HG03095 (cell line): ENCODE measurements around the gene LPIN1.

Experiments
- ATAC-seq: cut with Tn5 transposase; IDR thresholded peaks from one replicate; pipeline ENCODE4 v1.9.1; 2021; ENCODE audit warnings: moderate library complexity; ENCODE audit not compliant: unreplicated experiment

Gene LPIN1

GRCh38 chr2:11781602-11782001, 35.2 kb downstream of the LPIN1 start:
- no peak for ATAC-seq

DNA sequence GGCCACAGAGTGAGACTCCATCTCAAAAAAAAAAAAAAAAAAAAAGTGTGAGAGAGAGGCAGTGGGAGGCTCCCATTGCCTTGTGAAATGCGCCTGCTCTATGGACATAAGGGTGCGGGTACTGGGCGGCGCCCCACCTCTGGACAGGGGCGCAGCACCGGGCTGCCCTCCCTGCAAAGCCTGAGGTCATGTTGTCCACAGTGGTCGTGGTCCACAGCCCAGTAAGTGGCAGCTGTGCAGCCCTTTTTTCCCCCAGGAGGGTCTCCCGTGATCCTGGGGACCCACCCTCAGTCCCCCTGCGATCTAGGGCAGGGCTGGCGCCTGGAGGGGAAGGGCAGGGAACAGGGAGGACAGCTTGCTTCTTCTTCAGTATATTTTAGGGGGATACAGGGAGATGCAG, 37.8 kb downstream of the LPIN1 start:
- ATAC-seq, result no peak

DNA sequence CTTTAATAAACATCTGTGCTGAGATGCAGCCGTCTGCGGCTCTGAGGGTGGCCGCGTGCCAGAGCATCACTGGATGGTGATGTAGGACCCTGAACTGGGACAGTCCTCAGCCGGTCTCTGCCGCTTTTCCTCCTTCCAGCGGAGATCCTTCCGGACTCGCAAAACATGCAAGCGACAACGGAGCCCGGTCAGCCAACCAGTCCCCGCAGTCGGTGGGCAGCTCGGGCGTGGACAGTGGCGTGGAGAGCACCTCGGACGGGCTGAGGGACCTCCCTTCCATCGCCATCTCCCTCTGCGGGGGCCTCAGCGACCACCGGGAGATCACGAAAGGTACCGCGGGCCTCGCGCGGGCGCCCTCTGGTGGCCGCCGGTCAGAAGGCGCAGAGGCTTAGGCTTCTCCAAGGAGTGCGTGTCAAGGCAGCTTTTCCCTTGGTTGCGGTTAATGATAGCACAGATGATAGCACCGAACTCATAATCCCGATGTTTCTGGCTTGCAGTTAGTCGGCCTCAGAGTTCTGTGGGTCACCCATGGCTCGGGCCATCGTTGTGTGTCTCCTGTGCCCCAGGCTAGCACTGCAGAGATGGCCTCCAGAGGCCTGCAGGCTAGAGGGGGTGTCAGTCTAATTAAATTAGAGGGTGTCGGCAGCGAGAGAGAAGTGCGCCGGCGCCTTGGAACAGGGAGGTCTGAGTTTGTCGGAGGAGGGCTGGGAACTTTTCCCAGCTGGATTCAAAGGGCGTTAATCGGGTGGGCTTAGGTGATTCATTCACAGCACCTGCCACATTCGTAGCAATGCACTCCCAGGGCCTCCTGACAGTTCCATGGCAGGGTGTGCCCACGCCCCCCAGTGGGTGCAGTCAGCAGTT, 38.5 kb downstream of the LPIN1 start:
- no peak for ATAC-seq

DNA sequence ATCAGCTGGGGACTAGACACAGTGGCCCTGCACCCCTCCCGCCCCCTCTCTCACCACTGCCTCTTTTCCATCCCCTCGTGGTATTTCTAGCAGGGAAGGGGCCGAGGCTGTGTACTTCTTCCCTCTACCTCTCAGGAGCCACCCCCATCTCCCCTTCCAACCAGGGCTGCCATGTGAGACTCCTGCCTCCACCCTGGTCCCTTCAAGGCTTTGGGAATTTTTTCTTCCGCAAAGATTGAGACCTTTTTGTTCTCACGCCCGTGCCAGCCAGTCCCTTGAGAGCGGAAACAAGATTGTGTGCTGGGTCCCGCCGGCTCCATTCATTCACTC, 39.1 kb downstream of the LPIN1 start:
- no peak for ATAC-seq

- no peak for ATAC-seq
These were observed 39.8 kb downstream of the LPIN1 start for GRCh38 chr2:11786191-11786590.

DNA sequence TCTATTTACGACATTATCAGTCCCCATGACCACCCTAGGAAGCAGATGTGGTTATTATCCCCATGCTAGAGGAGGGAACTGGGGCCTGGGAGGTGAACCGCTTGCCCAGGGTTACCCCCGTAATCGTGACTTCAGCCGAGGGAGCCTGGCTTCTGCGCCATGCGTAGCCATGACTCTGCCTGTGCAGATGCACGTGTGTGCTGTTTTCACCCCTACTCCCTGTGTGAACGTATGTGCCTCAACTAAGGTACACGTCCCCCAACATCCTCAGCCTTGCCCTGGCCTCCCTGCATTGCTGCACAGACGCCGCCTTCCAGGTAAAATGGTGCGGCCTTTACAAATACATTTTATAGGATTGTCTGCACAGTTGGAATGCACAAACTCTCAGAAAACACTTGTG, 40.2 kb downstream of the LPIN1 start:
- ATAC-seq, result no peak

DNA sequence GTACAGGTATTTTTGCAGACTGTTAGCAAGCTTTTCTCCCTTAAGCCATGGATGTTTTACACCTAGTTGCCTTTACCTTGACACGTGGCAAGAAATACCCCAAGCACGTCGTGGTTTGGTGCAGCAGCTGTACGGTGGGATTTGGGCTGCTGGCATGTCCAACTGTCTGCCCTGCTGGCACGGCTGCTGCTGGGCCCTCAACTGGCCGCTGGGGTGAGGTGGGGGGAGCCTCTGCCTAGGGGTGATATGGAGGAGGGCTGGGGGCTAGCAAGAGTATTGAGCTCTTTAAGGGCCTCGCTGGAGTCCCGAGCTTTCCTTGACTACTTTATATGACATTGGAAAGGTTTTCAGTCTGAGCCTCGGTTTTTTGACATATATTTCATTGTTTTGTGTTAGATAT, 41.6 kb downstream of the LPIN1 start:
- no peak for ATAC-seq

GRCh38 chr2:11788461-11789124, 42.2 kb downstream of the LPIN1 start:
- no peak for ATAC-seq

- no peak for ATAC-seq
These were observed 42.8 kb downstream of the LPIN1 start for GRCh38 chr2:11789243-11789642.

DNA sequence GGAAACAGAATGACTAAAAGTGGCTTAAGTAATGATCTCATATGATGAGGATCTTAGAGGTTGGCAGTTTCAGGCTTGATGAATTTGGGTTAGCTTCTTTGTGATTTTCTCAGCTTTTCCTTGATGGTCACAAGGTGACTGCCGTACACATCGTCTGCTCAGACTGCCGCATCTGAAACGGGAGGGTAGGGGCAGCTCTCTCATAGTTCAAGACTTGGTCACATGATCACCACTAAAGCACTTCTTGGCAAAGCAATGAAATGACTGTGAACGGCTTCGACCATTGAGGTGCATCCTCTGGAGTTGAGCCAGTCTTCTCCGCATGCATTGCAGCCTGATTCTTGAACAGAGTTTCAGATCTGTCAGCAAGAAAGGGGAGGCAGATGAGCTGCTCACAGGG, 43.8 kb downstream of the LPIN1 start:
- ATAC-seq, result no peak

GRCh38 chr2:11795590-11795989, 49.2 kb downstream of the LPIN1 start:
- ATAC-seq, result no peak

- ATAC-seq, result no peak
These were observed 50.0 kb downstream of the LPIN1 start for GRCh38 chr2:11796190-11797171.

GRCh38 chr2:11797846-11798245, 51.4 kb downstream of the LPIN1 start:
- ATAC-seq, result no peak

DNA sequence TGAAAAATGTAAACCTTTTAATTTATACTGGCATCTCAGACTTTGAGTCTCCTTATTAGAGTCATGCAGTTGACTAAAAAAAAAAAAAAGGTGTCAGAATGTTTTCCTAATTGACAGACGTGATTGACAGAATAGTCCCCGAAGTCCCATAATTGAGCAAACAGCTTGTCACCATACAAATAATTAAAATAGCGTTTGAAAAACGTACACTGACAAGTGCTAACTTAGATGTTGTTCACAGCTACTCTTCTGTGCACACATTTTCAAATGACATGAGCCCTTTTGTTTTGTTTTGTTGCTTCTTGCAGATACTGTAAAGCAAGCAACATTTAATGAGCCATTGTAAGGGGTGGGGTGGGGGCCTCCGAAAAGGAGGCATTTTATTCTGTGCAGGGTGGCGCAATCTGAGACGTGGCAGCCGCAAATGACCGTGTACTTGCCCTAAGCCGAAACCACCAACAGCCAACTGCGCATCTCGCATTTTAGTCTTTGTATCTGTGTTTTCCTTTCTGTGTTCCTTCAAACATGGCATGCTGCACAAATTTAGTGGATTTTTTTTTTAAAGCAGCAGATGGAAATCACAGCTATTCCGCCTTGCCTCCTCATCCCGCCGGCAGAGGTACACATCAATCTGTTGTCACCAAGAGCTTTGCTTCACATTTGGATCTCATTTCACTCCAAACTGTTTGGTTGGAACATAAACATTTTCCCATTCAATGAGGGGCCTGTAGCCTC, 52.4 kb downstream of the LPIN1 start:
- no peak for ATAC-seq

DNA sequence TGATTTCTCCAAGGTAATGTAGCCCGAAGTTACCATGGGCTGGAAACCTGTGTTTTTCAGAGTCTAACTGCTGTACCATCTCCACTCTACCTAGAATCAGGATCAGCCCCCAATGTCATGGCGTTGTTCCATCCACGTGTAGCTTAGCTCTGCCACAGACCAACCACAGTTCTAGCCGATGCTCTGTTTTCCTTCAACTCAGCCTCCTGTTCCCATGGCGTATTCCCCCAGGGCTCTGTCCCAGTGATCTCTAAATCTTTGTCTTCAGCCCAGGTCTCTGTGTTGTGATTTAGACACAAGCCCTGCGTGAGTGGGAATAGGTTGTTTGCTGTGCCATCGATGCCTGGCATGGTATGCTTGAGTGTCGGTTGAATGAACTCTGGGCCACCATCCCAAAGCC, 53.4 kb downstream of the LPIN1 start:
- no peak for ATAC-seq

GRCh38 chr2:11802782-11803191, 56.4 kb downstream of the LPIN1 start:
- no peak for ATAC-seq

- ATAC-seq, result no peak
These were observed 58.6 kb downstream of the LPIN1 start for GRCh38 chr2:11805024-11805423.

- ATAC-seq, result no peak
These were observed 59.5 kb downstream of the LPIN1 start for GRCh38 chr2:11805920-11806319.

DNA sequence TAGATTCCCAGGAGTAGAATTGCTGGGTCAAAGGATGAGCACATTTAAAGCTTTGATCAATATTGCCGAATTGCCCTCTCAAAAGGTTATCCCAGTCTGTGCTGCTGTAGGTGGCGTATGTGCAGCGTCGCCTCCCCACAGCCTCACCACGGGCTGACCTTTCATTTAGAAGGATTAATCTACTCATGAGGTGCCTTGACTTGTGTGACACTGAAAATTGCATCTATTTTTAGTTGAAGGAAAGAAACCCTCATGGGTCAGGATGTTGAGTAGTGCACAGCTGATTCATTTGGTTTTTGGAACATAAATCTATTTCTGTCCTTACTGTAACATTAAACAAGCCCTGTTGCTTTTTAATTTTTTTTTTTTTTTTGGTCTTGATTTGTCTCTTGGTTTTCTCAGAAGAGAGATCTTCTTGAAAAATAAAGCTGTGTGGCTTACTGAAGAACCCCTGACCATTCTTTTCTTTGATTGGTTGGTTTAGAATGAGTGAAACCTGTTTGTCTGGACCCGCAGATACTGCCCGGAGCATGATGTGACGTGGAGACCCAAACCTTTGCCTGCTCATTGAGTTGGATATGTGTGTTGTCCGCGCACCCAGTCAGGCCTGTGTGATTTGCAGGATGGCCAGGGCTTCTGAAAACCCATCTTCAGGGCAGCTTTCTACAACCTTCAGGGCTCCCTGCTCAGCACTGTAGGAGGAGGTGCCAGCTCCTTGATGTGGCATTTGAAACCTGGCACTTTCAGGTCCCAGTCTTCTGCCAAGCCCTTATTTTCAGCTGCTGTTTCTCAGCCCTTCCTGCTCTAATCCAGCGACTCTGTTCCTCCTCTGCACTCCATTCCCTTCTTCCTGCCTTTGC, 61.0 kb downstream of the LPIN1 start:
- ATAC-seq, result no peak

DNA sequence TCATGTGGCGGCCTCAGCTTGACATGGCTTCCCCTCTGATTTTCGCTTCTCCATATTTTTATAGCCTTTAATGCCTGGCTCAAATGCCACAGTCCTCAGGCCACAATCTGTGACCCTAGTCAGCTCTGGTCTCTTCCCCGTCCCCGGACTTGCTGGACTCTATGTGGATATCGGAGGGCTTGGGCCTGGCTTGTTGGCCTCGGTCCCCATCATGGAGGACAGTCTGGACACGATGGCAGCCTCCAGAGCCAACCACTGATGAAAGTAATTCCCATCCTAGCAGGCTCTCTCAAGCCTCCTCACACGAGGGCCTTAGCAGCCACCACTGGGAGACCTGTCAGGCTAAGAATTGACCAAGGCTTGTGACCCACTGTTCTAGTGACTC, 61.6 kb downstream of the LPIN1 start:
- no peak for ATAC-seq
